Measurements from ENCODE around the gene TLCD5. TPM values are rescaled to one million over a fixed set of nuclear protein-coding genes. Genes with fewer than 3 reads are reported as not detected.

The TLCD5 gene
- total RNA-seq, 6 experiments from 2014 or later = 7.8 to 10.2 (median 8.6) TPM

GRCh38 chr11:120365512-120365911 lies 40.4 kb downstream of the TLCD5 start:
- Mint-ChIP-seq H3K36me3 (ENCODE audit: low read depth) (peaks cover 11% of the 10 kb centered on the region), H3K4me3 (no peak overlapping the region), H3K9me3 (no peaks in the 10 kb centered on the region), H3K4me1 (ENCODE audit: low read depth) (peaks cover 44% of the 10 kb centered on the region), H3K27me3 (ENCODE audit: insufficient read depth) (no peaks in the 10 kb centered on the region; the same call in 1 of the 2 replicates), H3K27ac (0 out of 2 replicates have a peak overlapping the region, but pooled peaks have one; percentile 1)
- TF ChIP-seq CTCF (IDR thresholded peaks at IDR 0.05) = no peak
- DNase-seq = no peak

- TF ChIP-seq CTCF (IDR thresholded peaks at IDR 0.05) = no peak
- Mint-ChIP-seq H3K4me3 (no peak overlapping the region), H3K4me1 (ENCODE audit: low read depth) (peaks cover 24% of the 10 kb centered on the region), H3K27me3 (ENCODE audit: insufficient read depth) (no peaks in the 10 kb centered on the region), H3K9me3 (no peaks in the 10 kb centered on the region), H3K36me3 (ENCODE audit: low read depth) (peaks cover 7% of the 10 kb centered on the region; the same call in 1 of the 2 replicates), H3K27ac (no peak overlapping the region; the same call in 1 of the 2 replicates)
- DNase-seq = no peak
Observed at GRCh38 chr11:120372296-120372695, 47.2 kb downstream of the TLCD5 start.

GRCh38 chr11:120375076-120375475 lies 50.0 kb downstream of the TLCD5 start:
- Mint-ChIP-seq H3K36me3 (ENCODE audit: low read depth) (peaks cover 18% of the 10 kb centered on the region), H3K4me1 (ENCODE audit: low read depth) (peaks cover 46% of the 10 kb centered on the region), H3K9me3 (peaks cover 11% of the 10 kb centered on the region), H3K27me3 (ENCODE audit: insufficient read depth) (no peaks in the 10 kb centered on the region), H3K27ac (no peak overlapping the region), H3K4me3 (no peak overlapping the region)
- DNase-seq = no peak
- TF ChIP-seq CTCF (IDR thresholded peaks at IDR 0.05) = no peak

GRCh38 chr11:120376547-120377182 lies 51.6 kb downstream of the TLCD5 start:
- H3K27ac Mint-ChIP-seq = no peak overlapping the region
- H3K4me3 Mint-ChIP-seq = no peak overlapping the region
- peaks cover 53% of the 10 kb centered on the region for H3K4me1 Mint-ChIP-seq (ENCODE audit: low read depth)
- peaks cover 18% of the 10 kb centered on the region for H3K36me3 Mint-ChIP-seq (ENCODE audit: low read depth)
- no peak for DNase-seq
- no peaks in the 10 kb centered on the region for H3K27me3 Mint-ChIP-seq (ENCODE audit: insufficient read depth)
- TF ChIP-seq CTCF (IDR thresholded peaks at IDR 0.05) = no peak
- peaks cover 11% of the 10 kb centered on the region for H3K9me3 Mint-ChIP-seq

GRCh38 chr11:120378474-120378873 lies 53.4 kb downstream of the TLCD5 start:
- no peak for TF ChIP-seq CTCF (IDR thresholded peaks at IDR 0.05)
- Mint-ChIP-seq H3K9me3 (peaks cover 11% of the 10 kb centered on the region), H3K27me3 (ENCODE audit: insufficient read depth) (no peaks in the 10 kb centered on the region), H3K4me3 (no peak overlapping the region), H3K36me3 (ENCODE audit: low read depth) (peaks cover 27% of the 10 kb centered on the region), H3K27ac (no peak overlapping the region), H3K4me1 (ENCODE audit: low read depth) (peaks cover 60% of the 10 kb centered on the region)
- no peak for DNase-seq

Measured in HFFc6 (cell line).